ENCODE measurements around the gene BIRC5. TPM values are rescaled to one million over a fixed set of nuclear protein-coding genes. Genes with fewer than 3 reads are reported as not detected.

BIRC5 gene
- total RNA-seq, 1 donor from 2014 or later, result 15.0 TPM

- no peak for DNase-seq
Measured at GRCh38 chr17:78184351-78184750, 29.7 kb upstream of the BIRC5 start.

GRCh38 chr17:78184868-78185267, 29.2 kb upstream of the BIRC5 start:
- DNase-seq, result no peak

GRCh38 chr17:78185981-78186691, 27.9 kb upstream of the BIRC5 start:
- peak; percentile 37 for DNase-seq

- peak; percentile 95 for DNase-seq
Measured at GRCh38 chr17:78186692-78187595, 27.1 kb upstream of the BIRC5 start, which contains the start of the genes AFMID and TK1. Gene AFMID, plus strand, starts transcription at chr17:78187362. Its CDS starts 9 bp downstream, at chr17:78187371. Gene TK1, minus strand, starts transcription at chr17:78187052. Its CDS starts 58 bp downstream, at chr17:78186994.

- DNase-seq, result no peak
Measured at GRCh38 chr17:78196716-78197115, 17.3 kb upstream of the BIRC5 start.

GRCh38 chr17:78197147-78197832, 16.8 kb upstream of the BIRC5 start:
- DNase-seq, result no peak

GRCh38 chr17:78200451-78200850, 13.6 kb upstream of the BIRC5 start:
- DNase-seq, result no peak

GRCh38 chr17:78202666-78203065, 11.4 kb upstream of the BIRC5 start:
- no peak for DNase-seq

- DNase-seq, result no peak
Measured at GRCh38 chr17:78204387-78205123, 9.5 kb upstream of the BIRC5 start.

- DNase-seq, result no peak
Measured at GRCh38 chr17:78205124-78205775, 8.8 kb upstream of the BIRC5 start.

- no peak for DNase-seq
Measured at GRCh38 chr17:78206298-78206697, 7.8 kb upstream of the BIRC5 start.

GRCh38 chr17:78208486-78208885, 5.6 kb upstream of the BIRC5 start:
- no peak for DNase-seq

- no peak for DNase-seq
Measured at GRCh38 chr17:78210111-78210510, 3.9 kb upstream of the BIRC5 start.

- DNase-seq, result no peak
Measured at GRCh38 chr17:78211032-78211431, 3.0 kb upstream of the BIRC5 start.

- no peak for DNase-seq
Measured at GRCh38 chr17:78214706-78215061, 631 bp downstream of the BIRC5 start.

GRCh38 chr17:78219396-78220150, 5.5 kb downstream of the BIRC5 start:
- DNase-seq, result no peak

GRCh38 chr17:78223061-78223460, 9.0 kb downstream of the BIRC5 start:
- no peak for DNase-seq

GRCh38 chr17:78223765-78224164, 9.7 kb downstream of the BIRC5 start:
- no peak for DNase-seq

- no peak for DNase-seq
Measured at GRCh38 chr17:78224231-78225087, 10.4 kb downstream of the BIRC5 start.
